ENCODE measurements around the gene PRSS36.

- TF ChIP-seq CTCF (IDR thresholded peaks at IDR 0.05) (no peak), POLR2AphosphoS5 (IDR thresholded peaks at IDR 0.05) (no peak), POLR2A (IDR thresholded peaks at IDR 0.05) (no peak)
Observed at GRCh38 chr16:31136287-31136662, 13.6 kb downstream of the PRSS36 start.
